ENCODE data around the gene SETD2. TPM values are rescaled to one million over a fixed set of nuclear protein-coding genes. Genes with fewer than 3 reads are reported as not detected.
"Not testable (repeated sequence)": the region's sequence is repeated elsewhere in the genome, so short reads cannot be mapped to it uniquely, and the experiment has no call there.

SETD2 gene
- total RNA-seq, 1 experiment from 2014 or later, result 47.6 TPM

GRCh38 chr3:47047069-47047468 is 116.8 kb downstream of the SETD2 start:
- Histone ChIP-seq H3K27me3 (replicated peaks; ENCODE audit: control insufficient read depth, insufficient read depth, low read length) (no peaks in the 10 kb centered on the region), H3K4me3 (ENCODE audit: low read depth, low read length) (no peak overlapping the region), H3K9me3 (no peaks in the 10 kb centered on the region), H3K4me1 (no peaks in the 10 kb centered on the region), H3K36me3 (ENCODE audit: control insufficient read depth, insufficient read depth, low read length) (no peaks in the 10 kb centered on the region)
- ChIA-PET POLR2A (no interaction called here), CTCF (no interaction called here)
- Mint-ChIP-seq H3K4me3 (ENCODE audit: unreplicated experiment) (no peak overlapping the region), H3K27ac (ENCODE audit: unreplicated experiment) (no peak overlapping the region), H3K27me3 (ENCODE audit: insufficient read depth, unreplicated experiment) (no peaks in the 10 kb centered on the region), H3K4me1 (ENCODE audit: low read depth, unreplicated experiment) (no peaks in the 10 kb centered on the region), H3K9me3 (ENCODE audit: unreplicated experiment) (no peaks in the 10 kb centered on the region), H3K36me3 (ENCODE audit: insufficient read depth, unreplicated experiment) (peaks cover 40% of the 10 kb centered on the region)
- BruUV-seq (replicated peaks), result no TSS peak
- intact Hi-C loops (cut with micrococcal nuclease; ENCODE audit: unreplicated experiment), result no loop called here
- DNase-seq, result no peak
- TF ChIP-seq CTCF (IDR thresholded peaks at IDR 0.05; ENCODE audit: insufficient read depth in 1 of 2, low read depth in 1 of 2, low read length in 1 of 2, severe bottlenecking in 1 of 2, unreplicated experiment in 1 of 2), result no peak

GRCh38 chr3:47042231-47042791 is 121.6 kb downstream of the SETD2 start:
- Mint-ChIP-seq H3K9me3 (ENCODE audit: unreplicated experiment) (no peaks in the 10 kb centered on the region), H3K27ac (ENCODE audit: unreplicated experiment) (no peak overlapping the region), H3K36me3 (ENCODE audit: insufficient read depth, unreplicated experiment) (peaks cover 62% of the 10 kb centered on the region), H3K27me3 (ENCODE audit: insufficient read depth, unreplicated experiment) (no peaks in the 10 kb centered on the region), H3K4me3 (ENCODE audit: unreplicated experiment) (no peak overlapping the region), H3K4me1 (ENCODE audit: low read depth, unreplicated experiment) (no peaks in the 10 kb centered on the region)
- POLR2A ChIA-PET, result no interaction called here
- no peak for DNase-seq
- intact Hi-C loops (cut with micrococcal nuclease; ENCODE audit: unreplicated experiment), result no loop called here
- Histone ChIP-seq H3K9me3 (no peaks in the 10 kb centered on the region), H3K27me3 (replicated peaks; ENCODE audit: control insufficient read depth, insufficient read depth, low read length) (no peaks in the 10 kb centered on the region), H3K36me3 (ENCODE audit: control insufficient read depth, insufficient read depth, low read length) (no peaks in the 10 kb centered on the region), H3K4me3 (ENCODE audit: low read depth, low read length) (no peak overlapping the region), H3K4me1 (no peaks in the 10 kb centered on the region)
- CTCF ChIA-PET, result no interaction called here
- BruUV-seq (replicated peaks), result no TSS peak
- TF ChIP-seq CTCF (IDR thresholded peaks at IDR 0.05; ENCODE audit: insufficient read depth in 1 of 2, low read depth in 1 of 2, low read length in 1 of 2, severe bottlenecking in 1 of 2, unreplicated experiment in 1 of 2), result no peak

- no peak for TF ChIP-seq CTCF (IDR thresholded peaks at IDR 0.05; ENCODE audit: insufficient read depth in 1 of 2, low read depth in 1 of 2, low read length in 1 of 2, severe bottlenecking in 1 of 2, unreplicated experiment in 1 of 2)
- Mint-ChIP-seq H3K4me1 (ENCODE audit: low read depth, unreplicated experiment) (no peaks in the 10 kb centered on the region), H3K27ac (ENCODE audit: unreplicated experiment) (no peak overlapping the region), H3K9me3 (ENCODE audit: unreplicated experiment) (no peaks in the 10 kb centered on the region), H3K4me3 (ENCODE audit: unreplicated experiment) (no peak overlapping the region), H3K36me3 (ENCODE audit: insufficient read depth, unreplicated experiment) (peaks cover 68% of the 10 kb centered on the region), H3K27me3 (ENCODE audit: insufficient read depth, unreplicated experiment) (no peaks in the 10 kb centered on the region)
- ChIA-PET CTCF (no interaction called here), POLR2A (no interaction called here)
- H3K4me1 ChIP-seq, result no peaks in the 10 kb centered on the region
- intact Hi-C loops (cut with micrococcal nuclease; ENCODE audit: unreplicated experiment), result no loop called here
- H3K27me3 ChIP-seq (replicated peaks; ENCODE audit: control insufficient read depth, insufficient read depth, low read length), result no peaks in the 10 kb centered on the region
- no peaks in the 10 kb centered on the region for H3K36me3 ChIP-seq (ENCODE audit: control insufficient read depth, insufficient read depth, low read length)
- DNase-seq, result no peak
- no TSS peak for BruUV-seq (replicated peaks)
- no peaks in the 10 kb centered on the region for H3K9me3 ChIP-seq
- no peak overlapping the region for H3K4me3 ChIP-seq (ENCODE audit: low read depth, low read length)
Observed at GRCh38 chr3:47041114-47041513, 122.8 kb downstream of the SETD2 start.

GRCh38 chr3:47037302-47037701 is 126.6 kb downstream of the SETD2 start:
- H3K4me1 Mint-ChIP-seq (ENCODE audit: low read depth, unreplicated experiment); H3K4me1 ChIP-seq; H3K27me3 ChIP-seq (replicated peaks; ENCODE audit: control insufficient read depth, insufficient read depth, low read length); H3K9me3 ChIP-seq; BruUV-seq (replicated peaks); H3K27me3 Mint-ChIP-seq (ENCODE audit: insufficient read depth, unreplicated experiment); POLR2A ChIA-PET; H3K36me3 ChIP-seq (ENCODE audit: control insufficient read depth, insufficient read depth, low read length); H3K4me3 ChIP-seq (ENCODE audit: low read depth, low read length); CTCF ChIA-PET; H3K9me3 Mint-ChIP-seq (ENCODE audit: unreplicated experiment); DNase-seq; H3K4me3 Mint-ChIP-seq (ENCODE audit: unreplicated experiment); H3K27ac Mint-ChIP-seq (ENCODE audit: unreplicated experiment); intact Hi-C loops (cut with micrococcal nuclease; ENCODE audit: unreplicated experiment): not testable (repeated sequence)
- peaks cover 74% of the 10 kb centered on the region for H3K36me3 Mint-ChIP-seq (ENCODE audit: insufficient read depth, unreplicated experiment)
